CD4-positive, alpha-beta T cell treated with Interleukin-4 for 4 hours (primary cell): ENCODE results near the gene ACOXL.

Source experiments
- DNase-seq: peaks from one replicate; pipeline ENCODE4 v3.0.0-alpha.2; 2020

Gene ACOXL

GRCh38 chr2:110983133-110983532, 250.8 kb downstream of the ACOXL start:
- DNase-seq, result no peak

GRCh38 chr2:110984694-110985490, 252.5 kb downstream of the ACOXL start:
- no peak for DNase-seq

GRCh38 chr2:110990440-110990839, 258.1 kb downstream of the ACOXL start:
- no peak for DNase-seq

- DNase-seq, result no peak
Measured at GRCh38 chr2:110991911-110992310, 259.5 kb downstream of the ACOXL start.

- DNase-seq, result no peak
Measured at GRCh38 chr2:110992886-110993285, 260.5 kb downstream of the ACOXL start.

GRCh38 chr2:110993557-110994231, 261.3 kb downstream of the ACOXL start:
- peak; percentile 19 for DNase-seq

GRCh38 chr2:110994250-110994961, 262.0 kb downstream of the ACOXL start:
- DNase-seq, result peak; percentile 29

GRCh38 chr2:110995911-110996310, 263.5 kb downstream of the ACOXL start:
- no peak for DNase-seq

- DNase-seq, result no peak
Measured at GRCh38 chr2:110997331-110998045, 265.1 kb downstream of the ACOXL start.

- DNase-seq, result no peak
Measured at GRCh38 chr2:110998311-110998710, 265.9 kb downstream of the ACOXL start.

- DNase-seq, result no peak
Measured at GRCh38 chr2:110999626-111000025, 267.3 kb downstream of the ACOXL start.

- DNase-seq, result no peak
Measured at GRCh38 chr2:111005307-111005706, 272.9 kb downstream of the ACOXL start.

- no peak for DNase-seq
Measured at GRCh38 chr2:111005821-111006220, 273.4 kb downstream of the ACOXL start.

- no peak for DNase-seq
Measured at GRCh38 chr2:111007757-111008688, 275.6 kb downstream of the ACOXL start.

- no peak for DNase-seq
Measured at GRCh38 chr2:111011218-111011617, 278.8 kb downstream of the ACOXL start.

- DNase-seq, result no peak
Measured at GRCh38 chr2:111015283-111015995, 283.1 kb downstream of the ACOXL start.

GRCh38 chr2:111017034-111017622, 284.8 kb downstream of the ACOXL start:
- DNase-seq, result no peak

- DNase-seq, result no peak
Measured at GRCh38 chr2:111017909-111018308, 285.5 kb downstream of the ACOXL start.

- DNase-seq, result no peak
Measured at GRCh38 chr2:111019381-111019780, 287.0 kb downstream of the ACOXL start.

GRCh38 chr2:111022633-111023032, 290.3 kb downstream of the ACOXL start:
- DNase-seq, result no peak

- no peak for DNase-seq
Measured at GRCh38 chr2:111024496-111024895, 292.1 kb downstream of the ACOXL start.
